Hematopoietic multipotent progenitor cell (in vitro differentiated cells): ENCODE measurements around the gene TMEM229A. TPM values are rescaled to one million over a fixed set of nuclear protein-coding genes. Genes with fewer than 3 reads are reported as not detected.

Experiments used
- total RNA-seq: library from RNA; depleted of rRNA; stranded (reverse); fragments of >200 nt; gene quantifications from one replicate; pipeline ENCODE4 v1.2.3, GENCODE V29; 2012

TMEM229A gene
- total RNA-seq, 1 donor, result not detected

Other genes with a start within 250 kb of the TMEM229A start
- gene HYAL4, start 187.9 kb downstream of the TMEM229A start, total RNA-seq, result not detected
- gene SPAM1, start 107.8 kb downstream of the TMEM229A start, total RNA-seq, result not detected